Coronary artery (tissue), 2 donors: ENCODE measurements around the gene ABCG4.
A peak's percentile ranks its signal among the peaks of the same experiment; 100 is the strongest.

ENCODE experiments used
- DNase-seq: peaks from one replicate; pipeline ENCODE4 v3.0.0-alpha.2; 2017; ENCODE audit warnings: low spot score
- H3K27ac ChIP-seq, 2 donors: fragments of 200-600 bp; sonication (generic); one replicate each; pipeline ENCODE4 v1.5.1; 2016 to 2019
- H3K4me3 ChIP-seq: fragments of 200-600 bp; sonication (generic); 2 replicates; pipeline ENCODE4 v1.5.1; 2016; ENCODE audit warnings: mild to moderate bottlenecking, moderate library complexity
- TF ChIP-seq, protein P1 (sequence below): fragments of 200-600 bp; sonication (generic); IDR thresholded peaks from one replicate; pipeline ENCODE4 v1.5.1; 2019; ENCODE audit warnings: antibody characterized with exemption

Gene ABCG4

GRCh38 chr11:119103793-119104192 lies 45.1 kb upstream of the ABCG4 start:
- Histone ChIP-seq H3K27ac (no peak overlapping the region), H3K4me3 (no peak overlapping the region)
- no peak for DNase-seq
- TF ChIP-seq, protein P1, sequence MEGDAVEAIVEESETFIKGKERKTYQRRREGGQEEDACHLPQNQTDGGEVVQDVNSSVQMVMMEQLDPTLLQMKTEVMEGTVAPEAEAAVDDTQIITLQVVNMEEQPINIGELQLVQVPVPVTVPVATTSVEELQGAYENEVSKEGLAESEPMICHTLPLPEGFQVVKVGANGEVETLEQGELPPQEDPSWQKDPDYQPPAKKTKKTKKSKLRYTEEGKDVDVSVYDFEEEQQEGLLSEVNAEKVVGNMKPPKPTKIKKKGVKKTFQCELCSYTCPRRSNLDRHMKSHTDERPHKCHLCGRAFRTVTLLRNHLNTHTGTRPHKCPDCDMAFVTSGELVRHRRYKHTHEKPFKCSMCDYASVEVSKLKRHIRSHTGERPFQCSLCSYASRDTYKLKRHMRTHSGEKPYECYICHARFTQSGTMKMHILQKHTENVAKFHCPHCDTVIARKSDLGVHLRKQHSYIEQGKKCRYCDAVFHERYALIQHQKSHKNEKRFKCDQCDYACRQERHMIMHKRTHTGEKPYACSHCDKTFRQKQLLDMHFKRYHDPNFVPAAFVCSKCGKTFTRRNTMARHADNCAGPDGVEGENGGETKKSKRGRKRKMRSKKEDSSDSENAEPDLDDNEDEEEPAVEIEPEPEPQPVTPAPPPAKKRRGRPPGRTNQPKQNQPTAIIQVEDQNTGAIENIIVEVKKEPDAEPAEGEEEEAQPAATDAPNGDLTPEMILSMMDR: no peak

GRCh38 chr11:119106564-119107537 lies 42.0 kb upstream of the ABCG4 start, which contains the start of gene C2CD2L:
Gene C2CD2L, plus strand, starts transcription at chr11:119107344. Its CDS starts 398 bp downstream, at chr11:119107742.
- peak within 1 kb of the TSS; percentile 98 for H3K4me3 ChIP-seq
- DNase-seq: peak; percentile 94

GRCh38 chr11:119107538-119108145 lies 41.2 kb upstream of the ABCG4 start:
- TF ChIP-seq, protein P1: no peak
- Histone ChIP-seq H3K27ac (peak overlapping the region; percentile 78 to 85), H3K4me3 (peak overlapping the region; percentile 98)
- no peak for DNase-seq

More at GRCh38 chr11:119106564-119107537, 42.0 kb upstream of the ABCG4 start, which contains the start of gene C2CD2L:
- TF ChIP-seq, protein P1: no peak
- H3K27ac ChIP-seq: peak within 1 kb of the TSS; percentile 78 to 85

DNA sequence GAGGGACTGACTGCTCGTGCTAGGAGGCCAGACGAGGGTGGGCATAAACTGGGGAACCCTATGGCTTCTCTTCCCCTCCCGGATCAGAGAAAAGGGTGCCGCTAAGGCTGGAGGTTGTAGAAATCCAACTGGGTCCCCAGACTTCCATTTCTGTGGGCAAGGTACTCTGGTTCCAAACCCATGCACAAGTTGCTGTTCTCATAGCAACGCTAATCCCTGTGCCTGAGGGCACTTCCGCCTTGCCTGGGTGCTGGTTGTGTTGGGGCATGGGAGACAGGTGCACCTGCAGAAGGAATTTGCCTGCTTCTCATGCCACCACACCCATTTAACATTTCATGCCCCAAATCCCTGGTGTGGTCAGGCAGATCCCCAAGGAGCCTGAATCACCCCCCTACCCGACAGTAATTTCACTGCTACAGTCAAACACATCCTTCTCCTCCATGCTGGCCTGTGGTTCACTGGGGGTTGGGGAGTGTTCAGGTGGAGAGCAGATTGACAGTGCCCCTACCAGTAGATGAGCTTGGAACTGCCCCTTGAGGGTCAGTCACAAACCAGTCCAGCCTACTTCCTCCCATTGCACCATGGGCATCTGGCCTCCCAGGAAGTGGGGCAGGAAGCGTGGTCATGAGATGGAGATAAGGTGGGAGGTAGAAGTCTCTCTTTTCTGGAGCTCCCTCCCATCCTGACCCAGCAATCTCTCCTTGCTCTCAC lies 40.6 kb upstream of the ABCG4 start:
- DNase-seq: no peak
- peak overlapping the region; percentile 78 to 85 for H3K27ac ChIP-seq
- peak overlapping the region; percentile 98 for H3K4me3 ChIP-seq
- TF ChIP-seq, protein P1: no peak

DNA sequence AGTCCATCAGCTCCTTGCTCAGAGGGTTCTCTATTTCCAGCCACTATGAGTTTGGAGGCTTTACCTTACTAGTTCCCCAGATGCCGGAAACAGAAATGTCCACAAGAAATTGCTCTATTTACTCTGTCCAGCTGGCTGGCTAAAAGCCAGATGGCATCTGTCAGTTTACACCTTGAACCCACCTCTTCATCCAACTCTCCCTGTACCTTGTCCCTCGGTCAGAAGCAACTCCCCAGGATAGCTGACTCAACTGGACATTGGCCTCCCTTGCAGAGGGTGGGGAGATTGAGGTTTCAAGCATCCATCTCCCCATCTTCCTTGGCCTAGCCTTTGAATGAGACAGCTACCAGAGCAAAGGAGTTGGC lies 40.0 kb upstream of the ABCG4 start:
- TF ChIP-seq, protein P1: no peak

GRCh38 chr11:119109843-119110242 lies 39.0 kb upstream of the ABCG4 start:
- no peak overlapping the region for H3K4me3 ChIP-seq
- no peak for DNase-seq
- no peak overlapping the region for H3K27ac ChIP-seq
- TF ChIP-seq, protein P1: no peak

More for the DNA sequence above, 40.0 kb upstream of the ABCG4 start:
- no peak for DNase-seq
- Histone ChIP-seq H3K27ac (peak overlapping the region in 1 of 2 donors; percentile 85), H3K4me3 (peak overlapping the region; percentile 98)
